ENCODE results near the gene SEMA6B.

DNA sequence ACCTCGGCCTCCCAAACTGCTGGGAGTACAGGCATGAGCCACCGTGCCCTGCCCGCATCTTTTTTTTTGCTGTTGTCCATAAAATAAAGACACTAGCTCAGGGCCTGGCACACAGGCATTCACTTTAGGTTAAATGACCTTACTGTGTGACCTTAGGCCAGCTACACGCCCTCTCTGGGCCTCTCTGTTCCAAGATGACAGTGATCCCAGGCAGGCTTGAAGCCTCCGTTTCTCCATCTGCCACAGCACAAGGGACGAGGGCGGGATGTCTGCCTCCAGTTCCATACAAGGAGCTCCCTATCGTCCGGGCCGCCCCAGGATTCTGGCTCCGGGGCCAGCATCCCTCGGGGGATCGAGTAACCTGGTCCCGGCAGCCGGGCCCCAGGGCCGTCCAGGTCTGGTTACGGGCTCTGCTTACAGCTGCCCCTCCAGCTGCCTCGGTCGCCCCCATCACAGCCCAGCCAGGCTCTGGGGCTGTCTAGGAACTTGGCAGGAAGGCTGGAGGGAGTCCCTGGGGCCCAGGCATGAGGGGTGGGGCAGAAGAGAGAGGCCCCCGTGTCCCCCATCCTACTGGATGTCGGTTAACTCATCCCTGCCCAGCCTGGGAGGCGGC, 11.9 kb upstream of the SEMA6B start:
- TF ChIP-seq CTCF (optimal IDR thresholded peaks at IDR 0.05 in 1 of 3, IDR thresholded peaks at IDR 0.05 in 1 of 3, conservative IDR thresholded peaks at IDR 0.05 in 1 of 3; ENCODE audit: extremely low read depth in 1 of 3, insufficient read depth in 2 of 3, low read length in 3 of 3) (no peak), EZH2 (IDR thresholded peaks at IDR 0.05; ENCODE audit: low read length) (no peak)

All from keratinocyte (primary cell).